GM12878 (cell line): Measurements from ENCODE around the gene DCAF7. TPM values are rescaled to one million over a fixed set of nuclear protein-coding genes. Genes with fewer than 3 reads are reported as not detected.
A peak's percentile ranks its signal among the peaks of the same experiment; 100 is the strongest.

Experiments used
- ATAC-seq: fragments of 200-7000 bp; cut with Tn5 transposase; 3 replicates; pipeline ENCODE4 v1.9.1; 2020; ENCODE audit warnings: mild to moderate bottlenecking, moderate library complexity
- BruUV-seq: library from RNA; stranded (reverse); fragments of 400-500 nt; replicated peaks from 2 replicates; lab custom pipeline; 2021; lab: Mats Ljungman, UMichigan
- CTCF ChIA-PET: fragments of 300-600 bp; sonication (Branson Sonifier 250); formaldehyde crosslinking; extraction: SDS; loops from one replicate; lab custom pipeline; 2021; ENCODE audit warnings: inconsistent platforms; lab: Yijun Ruan, JAX
- POLR2A ChIA-PET: fragments of 350-600 bp; formaldehyde crosslinking; extraction: SDS; loops from one replicate; lab custom pipeline; 2021; ENCODE audit warnings: inconsistent platforms; lab: Charles Lee
- RAD21 ChIA-PET: fragments of 300-600 bp; sonication (Branson Sonifier 250); formaldehyde crosslinking; loops from one replicate; lab custom pipeline; 2023; ENCODE audit warnings: antibody characterized with exemption; ENCODE audit not compliant: unreplicated experiment; lab: Charles Lee
- SMC1A ChIA-PET: fragments of 300-600 bp; sonication (Branson Sonifier 250); formaldehyde crosslinking; loops from one replicate; lab custom pipeline; 2023; ENCODE audit not compliant: unreplicated experiment, uncharacterized antibody; lab: Charles Lee
- DNase-seq: peaks from one replicate; pipeline ENCODE4 v3.0.0-alpha.2; 2011; ENCODE audit warnings: low read depth, low spot score
- FAIRE-seq: peaks from 3 replicates; lab custom pipeline; 2011; peaks lifted over from hg19 to GRCh38; lab: Jason Lieb, UNC
- H2AFZ ChIP-seq: 2 replicates; pipeline ENCODE4 v1.6.0; 2011; ENCODE audit warnings: low read depth, low read length, control low read depth; ENCODE audit not compliant: control insufficient read depth
- H3K27ac ChIP-seq: 2 replicates; pipeline ENCODE4 v1.5.1; 2011; ENCODE audit warnings: control low read depth; ENCODE audit not compliant: control insufficient read depth, insufficient read depth
- H3K27me3 ChIP-seq, 2 experiments: replicated peaks in 1 of 2; 2 replicates each; pipeline versions ENCODE4 v1.6.0 to v1.6.1; 2011; ENCODE audit warnings: low read length in 1 of 2; ENCODE audit not compliant: control insufficient read depth in 2 of 2, insufficient read depth in 2 of 2
- H3K36me3 ChIP-seq, 2 experiments: 2 replicates each; pipeline ENCODE4 v1.5.1; 2011; ENCODE audit warnings: low read length in 1 of 2; ENCODE audit not compliant: control insufficient read depth in 2 of 2, insufficient read depth in 2 of 2
- H3K4me1 ChIP-seq: 2 replicates; pipeline ENCODE4 v1.6.1; 2011; ENCODE audit warnings: mild to moderate bottlenecking, low read length, moderate library complexity, mixed read lengths; ENCODE audit not compliant: control insufficient read depth, insufficient read depth
- H3K4me2 ChIP-seq: 2 replicates; pipeline ENCODE4 v1.6.0; 2011; ENCODE audit warnings: control low read depth; ENCODE audit not compliant: control insufficient read depth, insufficient read depth
- H3K4me3 ChIP-seq: fragments of 200-600 bp; sonication (generic); 2 replicates; pipeline ENCODE4 v1.5.1; 2016
- H3K79me2 ChIP-seq: 2 replicates; pipeline ENCODE4 v1.6.0; 2011; ENCODE audit warnings: low read length; ENCODE audit not compliant: control insufficient read depth, insufficient read depth
- H3K9ac ChIP-seq: 2 replicates; pipeline ENCODE4 v1.8.0; 2011; ENCODE audit warnings: low read length, control low read depth, mixed read lengths; ENCODE audit not compliant: control insufficient read depth, insufficient read depth
- H3K9me3 ChIP-seq: replicated peaks from 3 replicates; pipeline ENCODE4 v1.5.1; 2011; ENCODE audit warnings: mild to moderate bottlenecking, low read length; ENCODE audit not compliant: control insufficient read depth, insufficient read depth
- H4K20me1 ChIP-seq: 2 replicates; pipeline ENCODE4 v1.6.0; 2011; ENCODE audit not compliant: control insufficient read depth, insufficient read depth
- CHD2 ChIP-seq: IDR thresholded peaks from 2 replicates; pipeline ENCODE4 v1.6.1; 2011; ENCODE audit warnings: low read depth, low read length, improper control_type of control experiment, borderline replicate concordance
- NFXL1 ChIP-seq: fragments of 450-650 bp; IDR thresholded peaks from 2 replicates; pipeline ENCODE4 v1.6.1; 2017; ENCODE audit warnings: antibody characterized with exemption, mild to moderate bottlenecking, borderline replicate concordance
- WGBS: methylation state at CpG from one replicate; pipeline ENCODE4 v1.1.6; 2016; ENCODE audit warnings: low lambda C conversion rate; ENCODE audit not compliant: insufficient replicate concordance, insufficient coverage; ENCODE audit errors: missing lambda C conversion rate; 5-methylcytosine and 5-hydroxymethylcytosine counted together
- in situ Hi-C: fragments of 300-500 bp; cut with MboI; formaldehyde crosslinking; loops from 9 replicates; pipeline ENCODE4 v1.14.3; 2018; ENCODE audit warnings: mixed read lengths
- intact Hi-C: fragments of 100-400 bp; cut with micrococcal nuclease; formaldehyde crosslinking; loops from one replicate; pipeline ENCODE4 v1.14.2; 2022; ENCODE audit not compliant: unreplicated experiment
- polyA plus RNA-seq, 11 experiments: library from polyadenylated mRNA; depleted of rRNA in 4 of 11; unstranded in 6 of 11; stranded (reverse) in 5 of 11; fragments of >200 nt; fragmentation: Nextera tagmentation in 4 of 11; fragmentation: Illumina TruSeq in 1 of 11; extraction: Ambion mirVana in 4 of 11; extraction: Trizol in 1 of 11; gene quantifications; 1 replicate in 1 of 11; 2 replicates in 10 of 11; pipeline versions ENCODE4 v1.2.1 to v1.2.3, GENCODE V29; 2011 to 2016; ENCODE audit warnings: inconsistent platforms in 2 of 11, missing spikeins in 2 of 11, low read depth in 1 of 11
- total RNA-seq, 4 experiments: library from RNA; depleted of rRNA in 3 of 4; stranded (reverse); fragments of >200 nt in 3 of 4; fragmentation: Illumina TruSeq in 1 of 4; extraction: Trizol in 1 of 4; gene quantifications; 2 replicates each; pipeline versions ENCODE4 v1.2.1 to v1.2.3, GENCODE V29; 2013 to 2021
- TF ChIP-seq, protein P1 (sequence below), 3 experiments: IDR thresholded peaks in 2 of 3; conservative IDR thresholded peaks in 1 of 3; 2 replicates each; pipeline ENCODE4 v1.5.1; 2011; ENCODE audit warnings: low read depth in 3 of 3, low read length in 3 of 3, mild to moderate bottlenecking in 3 of 3, control low read depth in 2 of 3, moderate library complexity in 2 of 3, inconsistent platforms in 1 of 3, mixed read lengths in 1 of 3; ENCODE audit not compliant: control insufficient read depth in 2 of 3, insufficient read depth in 1 of 3; ENCODE audit errors: extremely low read depth in 1 of 3
- TF ChIP-seq, protein P2 (sequence below): fragments of 450-650 bp; IDR thresholded peaks from 2 replicates; pipeline ENCODE4 v1.6.1; 2016; ENCODE audit warnings: mild to moderate bottlenecking

The DCAF7 gene
- total and polyA plus RNA-seq, 10 of the 15 experiments (the other 5 are each of a cell fraction or from before 2014, with no cell fraction given), result 27.0 to 103 (median 54.5) TPM

DNA sequence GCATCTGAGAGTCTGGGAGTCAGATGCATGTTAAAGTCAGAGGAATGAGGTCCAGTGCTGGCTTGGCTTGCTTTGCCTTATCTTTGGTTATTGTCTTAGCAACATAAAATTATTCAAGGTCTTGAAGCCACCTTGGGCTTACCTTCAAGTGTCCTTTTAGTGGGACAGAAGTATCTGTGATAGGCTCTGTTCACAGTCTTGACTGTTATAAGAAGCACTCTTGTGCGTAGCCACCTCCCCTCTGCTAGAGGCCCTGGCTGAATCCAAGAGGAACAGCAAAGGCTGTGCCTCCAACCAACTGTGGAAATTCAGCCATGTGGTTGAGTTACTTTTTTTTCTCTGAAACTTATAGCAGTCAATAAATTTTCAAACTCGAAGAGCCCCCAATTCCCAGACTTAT lies 63.4 kb downstream of the DCAF7 start (continued):
- TF ChIP-seq, protein P1, sequence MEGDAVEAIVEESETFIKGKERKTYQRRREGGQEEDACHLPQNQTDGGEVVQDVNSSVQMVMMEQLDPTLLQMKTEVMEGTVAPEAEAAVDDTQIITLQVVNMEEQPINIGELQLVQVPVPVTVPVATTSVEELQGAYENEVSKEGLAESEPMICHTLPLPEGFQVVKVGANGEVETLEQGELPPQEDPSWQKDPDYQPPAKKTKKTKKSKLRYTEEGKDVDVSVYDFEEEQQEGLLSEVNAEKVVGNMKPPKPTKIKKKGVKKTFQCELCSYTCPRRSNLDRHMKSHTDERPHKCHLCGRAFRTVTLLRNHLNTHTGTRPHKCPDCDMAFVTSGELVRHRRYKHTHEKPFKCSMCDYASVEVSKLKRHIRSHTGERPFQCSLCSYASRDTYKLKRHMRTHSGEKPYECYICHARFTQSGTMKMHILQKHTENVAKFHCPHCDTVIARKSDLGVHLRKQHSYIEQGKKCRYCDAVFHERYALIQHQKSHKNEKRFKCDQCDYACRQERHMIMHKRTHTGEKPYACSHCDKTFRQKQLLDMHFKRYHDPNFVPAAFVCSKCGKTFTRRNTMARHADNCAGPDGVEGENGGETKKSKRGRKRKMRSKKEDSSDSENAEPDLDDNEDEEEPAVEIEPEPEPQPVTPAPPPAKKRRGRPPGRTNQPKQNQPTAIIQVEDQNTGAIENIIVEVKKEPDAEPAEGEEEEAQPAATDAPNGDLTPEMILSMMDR (IDR thresholded peaks at IDR 0.05 in 2 of 3, conservative IDR thresholded peaks at IDR 0.05 in 1 of 3; ENCODE audit: control insufficient read depth in 2 of 3, extremely low read depth in 1 of 3, insufficient read depth in 1 of 3, low read depth in 3 of 3, low read length in 3 of 3), result no peak

DNA sequence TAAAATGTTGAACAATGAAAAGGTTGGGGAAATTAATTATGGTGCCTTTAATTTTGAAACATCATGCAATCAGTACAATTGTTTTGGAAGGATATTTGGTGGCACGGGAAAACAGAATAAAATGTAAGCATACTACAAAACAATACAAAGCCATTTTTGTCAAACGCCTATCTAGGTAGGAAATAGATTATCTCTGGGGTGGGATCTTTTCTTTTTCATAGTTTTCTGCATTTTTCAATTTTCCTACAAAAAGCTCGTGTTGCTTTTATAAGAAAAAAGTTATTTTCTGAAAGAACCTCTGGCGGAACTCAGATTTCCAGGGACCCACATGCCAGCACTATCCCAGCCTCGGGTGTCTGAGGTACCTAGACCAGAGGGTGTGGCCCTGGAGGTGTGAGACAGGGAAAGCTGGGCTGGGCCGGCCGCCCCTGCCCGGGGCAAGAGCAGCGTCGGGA lies 71.0 kb downstream of the DCAF7 start:
- SMC1A ChIA-PET, result interaction anchor here (0.8 to 2.6 kb wide), 3 partner anchors 9 to 14 kb away, joined by 3 to 11 read pairs (median 3); no protein-coding TSS in a partner anchor
- peak overlapping the region; percentile 76 for H3K4me3 ChIP-seq
- peak overlapping the region; percentile 67 for H3K27ac ChIP-seq
- 5% methylated on average over 10 of the region's 10 CpGs for WGBS
- FAIRE-seq (no peak), ATAC-seq (no peak), DNase-seq (no peak)
- H2AFZ ChIP-seq, result peak overlapping the region; percentile 94
- POLR2A ChIA-PET, result interaction anchor here (1.1 to 3.0 kb wide), 7 partner anchors 20 to 153 kb away, joined by 4 to 13 read pairs (median 7); partner anchors contain the start of genes CCDC47, DCAF7 and DDX42
- intact Hi-C loops (loop anchor here (5.0 to 10.0 kb wide), 2 partner anchors 69 to 154 kb away; partner anchors contain the start of genes CCDC47, DCAF7 and DDX42), in situ Hi-C loops (no loop called here)
- H3K36me3 ChIP-seq, result no peaks in the 10 kb centered on the region
- RAD21 ChIA-PET, result interaction anchor here (1.1 to 1.3 kb wide), 6 partner anchors 71 to 222 kb away, joined by 3 to 15 read pairs (median 4); partner anchors contain the start of genes CCDC47 and DCAF7
- peak overlapping the region; percentile 88 for H3K9ac ChIP-seq
- TF ChIP-seq NFXL1 (0 out of 2 replicates have a peak, but pooled peaks have one; percentile 47), CHD2 (no peak)
- TF ChIP-seq, protein P2, sequence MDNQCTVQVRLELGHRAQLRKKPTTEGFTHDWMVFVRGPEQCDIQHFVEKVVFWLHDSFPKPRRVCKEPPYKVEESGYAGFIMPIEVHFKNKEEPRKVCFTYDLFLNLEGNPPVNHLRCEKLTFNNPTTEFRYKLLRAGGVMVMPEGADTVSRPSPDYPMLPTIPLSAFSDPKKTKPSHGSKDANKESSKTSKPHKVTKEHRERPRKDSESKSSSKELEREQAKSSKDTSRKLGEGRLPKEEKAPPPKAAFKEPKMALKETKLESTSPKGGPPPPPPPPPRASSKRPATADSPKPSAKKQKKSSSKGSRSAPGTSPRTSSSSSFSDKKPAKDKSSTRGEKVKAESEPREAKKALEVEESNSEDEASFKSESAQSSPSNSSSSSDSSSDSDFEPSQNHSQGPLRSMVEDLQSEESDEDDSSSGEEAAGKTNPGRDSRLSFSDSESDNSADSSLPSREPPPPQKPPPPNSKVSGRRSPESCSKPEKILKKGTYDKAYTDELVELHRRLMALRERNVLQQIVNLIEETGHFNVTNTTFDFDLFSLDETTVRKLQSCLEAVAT, result peak; percentile 95
- peaks cover 5% of the 10 kb centered on the region; the same call in 1 of the 2 replicates for H3K4me1 ChIP-seq
- CTCF ChIA-PET, result interaction anchor here (1.0 to 2.8 kb wide), 7 partner anchors 9 to 80 kb away, joined by 3 to 24 read pairs (median 3); no protein-coding TSS in a partner anchor
- TSS peak; percentile 95 for BruUV-seq
- no peaks in the 10 kb centered on the region for H3K27me3 ChIP-seq
- no peaks in the 10 kb centered on the region for H3K9me3 ChIP-seq
- H3K79me2 ChIP-seq, result peaks cover 29% of the 10 kb centered on the region
- H4K20me1 ChIP-seq, result no peaks in the 10 kb centered on the region
- peak overlapping the region; percentile 56 for H3K4me2 ChIP-seq
